ENCODE measurements around the gene KLHL10. TPM values are rescaled to one million over a fixed set of nuclear protein-coding genes. Genes with fewer than 3 reads are reported as not detected.

Gene KLHL10
- total RNA-seq, 2 experiments from 2014 or later: not detected

DNA sequence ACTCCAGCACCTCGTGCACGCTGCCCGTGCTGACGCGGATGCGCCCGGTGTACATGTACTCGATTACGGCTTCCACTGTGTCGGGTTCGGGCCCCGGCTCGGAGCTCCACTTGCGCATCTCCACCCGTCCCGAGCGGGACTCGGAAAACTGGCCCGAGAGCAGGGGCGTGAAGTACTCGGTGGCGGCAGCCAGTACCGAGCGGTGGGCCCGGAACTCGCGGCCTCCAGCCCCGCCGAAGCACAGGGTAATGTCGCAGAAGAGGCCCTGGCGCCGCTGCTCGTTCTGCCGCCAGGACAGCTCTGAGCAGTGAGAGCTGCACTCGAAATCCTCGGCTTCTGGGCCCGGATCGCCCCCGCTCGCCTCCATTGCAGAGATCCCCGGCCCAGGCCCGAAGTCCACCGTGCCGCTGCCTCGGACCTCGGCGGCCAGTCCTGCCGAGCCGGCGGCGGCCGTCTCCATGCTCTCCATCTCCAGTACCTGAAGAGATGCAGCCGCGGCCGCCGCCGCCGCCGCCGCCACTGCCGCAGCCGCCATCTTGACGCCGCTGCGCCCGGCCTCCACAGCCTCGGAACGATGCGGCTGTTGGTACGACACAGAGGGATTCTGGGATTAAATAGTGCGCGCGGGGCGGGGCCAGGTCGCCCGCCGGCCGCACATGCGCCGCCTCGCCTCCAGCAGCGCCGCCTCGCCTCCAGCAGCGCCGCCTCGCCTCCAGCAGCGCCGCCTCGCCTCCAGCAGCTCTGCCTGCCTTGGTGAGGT, 27.4 kb downstream of the KLHL10 start, which contains the start of gene KLHL11:
TSS of gene KLHL11 (minus strand) at position 588 of the 760 bp plus-strand sequence. CDS start at position 535, 53 bp downstream.
- peak within 1 kb of the TSS; percentile 79 to 87 for H3K27ac ChIP-seq (ENCODE audit: low read depth in 1 of 2, low read length in 2 of 2)
- Mint-ChIP-seq H3K9me3 (no peaks in the 10 kb centered on the region), H3K36me3 (ENCODE audit: low read depth) (peaks cover 27% of the 10 kb centered on the region), H3K4me1 (ENCODE audit: low read depth) (peaks cover 20% of the 10 kb centered on the region), H3K27me3 (no peaks in the 10 kb centered on the region), H3K27ac (no peak within 1 kb of the TSS), H3K4me3 (no peak within 1 kb of the TSS)
- POLR2A ChIA-PET: interaction anchor here (0.6 to 3.8 kb wide), 16 partner anchors 9 to 464 kb away, joined by 3 to 20 read pairs (median 4); partner anchors contain the start of genes ACLY, EIF1, NT5C3B and ODAD4
- CTCF ChIA-PET: interaction anchor here (1.0 to 3.0 kb wide), 3 partner anchors 54 to 202 kb away, joined by 3 to 15 read pairs (median 5); partner anchors contain the start of genes CNP and P3H4
- peaks cover 46% of the 10 kb centered on the region for H3K4me1 ChIP-seq (ENCODE audit: insufficient read depth, low read length)
- peak; percentile 79 to 95 (median 84) for DNase-seq
- H3K4me3 ChIP-seq (ENCODE audit: low read length): peak within 1 kb of the TSS; percentile 95
- intact Hi-C loops (cut with DNase I, micrococcal nuclease): loop anchor here in 1 of 2 experiments (5.0 kb wide), 2 partner anchors 52 to 102 kb away; partner anchors contain the start of genes ACLY and CNP
- no peaks in the 10 kb centered on the region for H3K9me3 ChIP-seq (ENCODE audit: control insufficient read depth in 1 of 2, insufficient read depth in 1 of 2, low read length in 2 of 2)
- peaks cover 18% of the 10 kb centered on the region for H3K36me3 ChIP-seq (ENCODE audit: insufficient read depth, low read length)
- TF ChIP-seq, protein P1, sequence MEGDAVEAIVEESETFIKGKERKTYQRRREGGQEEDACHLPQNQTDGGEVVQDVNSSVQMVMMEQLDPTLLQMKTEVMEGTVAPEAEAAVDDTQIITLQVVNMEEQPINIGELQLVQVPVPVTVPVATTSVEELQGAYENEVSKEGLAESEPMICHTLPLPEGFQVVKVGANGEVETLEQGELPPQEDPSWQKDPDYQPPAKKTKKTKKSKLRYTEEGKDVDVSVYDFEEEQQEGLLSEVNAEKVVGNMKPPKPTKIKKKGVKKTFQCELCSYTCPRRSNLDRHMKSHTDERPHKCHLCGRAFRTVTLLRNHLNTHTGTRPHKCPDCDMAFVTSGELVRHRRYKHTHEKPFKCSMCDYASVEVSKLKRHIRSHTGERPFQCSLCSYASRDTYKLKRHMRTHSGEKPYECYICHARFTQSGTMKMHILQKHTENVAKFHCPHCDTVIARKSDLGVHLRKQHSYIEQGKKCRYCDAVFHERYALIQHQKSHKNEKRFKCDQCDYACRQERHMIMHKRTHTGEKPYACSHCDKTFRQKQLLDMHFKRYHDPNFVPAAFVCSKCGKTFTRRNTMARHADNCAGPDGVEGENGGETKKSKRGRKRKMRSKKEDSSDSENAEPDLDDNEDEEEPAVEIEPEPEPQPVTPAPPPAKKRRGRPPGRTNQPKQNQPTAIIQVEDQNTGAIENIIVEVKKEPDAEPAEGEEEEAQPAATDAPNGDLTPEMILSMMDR (IDR thresholded peaks at IDR 0.05): no peak
- no peaks in the 10 kb centered on the region for H3K27me3 ChIP-seq (ENCODE audit: control insufficient read depth in 1 of 2, insufficient read depth in 2 of 2, low read length in 2 of 2)
- peak; percentile 88 for ATAC-seq (ENCODE audit: poor library complexity)

DNA sequence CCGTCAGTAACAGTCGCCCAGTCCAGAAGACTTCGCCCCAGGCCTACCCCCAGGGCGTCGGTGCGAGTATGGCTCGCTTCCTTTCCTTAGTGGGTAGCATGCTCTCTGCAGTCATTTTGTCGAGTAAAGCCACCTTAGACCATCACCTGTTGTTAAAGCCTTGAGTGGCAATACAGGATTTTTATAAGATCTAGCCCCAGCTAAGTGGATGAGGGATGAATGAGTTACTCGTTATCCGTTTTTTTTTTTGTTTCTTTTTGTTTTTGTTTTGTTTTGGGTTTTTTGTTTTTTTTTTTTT, 27.9 kb downstream of the KLHL10 start:
- peaks cover 23% of the 10 kb centered on the region for H3K36me3 ChIP-seq (ENCODE audit: insufficient read depth, low read length)
- H3K27ac Mint-ChIP-seq: no peak overlapping the region
- peaks cover 15% of the 10 kb centered on the region for H3K4me1 Mint-ChIP-seq (ENCODE audit: low read depth)
- peaks cover 32% of the 10 kb centered on the region for H3K36me3 Mint-ChIP-seq (ENCODE audit: low read depth)
- intact Hi-C loops (cut with DNase I, micrococcal nuclease): loop anchor here in 1 of 2 experiments (5.0 kb wide), 2 partner anchors 52 to 102 kb away; partner anchors contain the start of genes ACLY and CNP
- H3K4me3 Mint-ChIP-seq: no peak overlapping the region
- ATAC-seq (ENCODE audit: poor library complexity) (peak; percentile 5), DNase-seq (no peak)
- TF ChIP-seq, protein P1 (IDR thresholded peaks at IDR 0.05): no peak
- ChIA-PET POLR2A (interaction anchor here (0.6 to 3.8 kb wide), 10 partner anchors 8 to 463 kb away, joined by 3 to 20 read pairs (median 7); partner anchors contain the start of genes ACLY, EIF1, NT5C3B and ODAD4), CTCF (interaction anchor here (1.0 to 3.0 kb wide), 3 partner anchors 54 to 203 kb away, joined by 3 to 15 read pairs (median 5); partner anchors contain the start of genes CNP and P3H4)
- H3K27me3 ChIP-seq (ENCODE audit: control insufficient read depth in 1 of 2, insufficient read depth in 2 of 2, low read length in 2 of 2): no peaks in the 10 kb centered on the region
- no peaks in the 10 kb centered on the region for H3K9me3 Mint-ChIP-seq
- no peaks in the 10 kb centered on the region for H3K9me3 ChIP-seq (ENCODE audit: control insufficient read depth in 1 of 2, insufficient read depth in 1 of 2, low read length in 2 of 2)
- no peaks in the 10 kb centered on the region for H3K27me3 Mint-ChIP-seq
- H3K4me3 ChIP-seq (ENCODE audit: low read length): peak overlapping the region; percentile 47
- peaks cover 42% of the 10 kb centered on the region for H3K4me1 ChIP-seq (ENCODE audit: insufficient read depth, low read length)
- no peak overlapping the region for H3K27ac ChIP-seq (ENCODE audit: low read depth in 1 of 2, low read length in 2 of 2)

DNA sequence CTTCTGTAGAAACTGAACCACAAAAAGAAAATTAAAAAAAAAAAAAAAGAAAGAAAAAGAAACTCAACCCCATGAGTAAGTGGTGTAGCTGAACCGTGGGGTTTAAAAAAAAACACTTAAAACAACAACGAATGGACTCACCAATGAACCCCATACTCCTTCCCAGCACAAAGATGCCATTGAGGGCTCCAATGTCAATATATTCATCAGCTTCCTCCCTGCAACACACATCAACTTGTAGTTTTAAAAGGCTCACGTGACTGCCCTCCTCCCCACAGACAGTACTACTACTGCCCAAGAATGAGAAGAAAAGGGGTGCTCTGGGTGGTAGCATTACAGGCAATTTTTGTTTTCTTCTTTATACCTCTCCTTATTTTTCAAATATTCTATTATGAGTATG, 30.9 kb downstream of the KLHL10 start:
- ATAC-seq (ENCODE audit: poor library complexity) (no peak), DNase-seq (no peak)
- Mint-ChIP-seq H3K4me3 (no peak overlapping the region), H3K27me3 (no peaks in the 10 kb centered on the region), H3K4me1 (ENCODE audit: low read depth) (no peaks in the 10 kb centered on the region), H3K9me3 (no peaks in the 10 kb centered on the region), H3K27ac (peak overlapping the region; percentile 7), H3K36me3 (ENCODE audit: low read depth) (peaks cover 62% of the 10 kb centered on the region)
- POLR2A ChIA-PET: no interaction called here
- Histone ChIP-seq H3K9me3 (ENCODE audit: control insufficient read depth in 1 of 2, insufficient read depth in 1 of 2, low read length in 2 of 2) (no peaks in the 10 kb centered on the region), H3K27me3 (ENCODE audit: control insufficient read depth in 1 of 2, insufficient read depth in 2 of 2, low read length in 2 of 2) (no peaks in the 10 kb centered on the region), H3K36me3 (ENCODE audit: insufficient read depth, low read length) (peaks cover 50% of the 10 kb centered on the region), H3K4me3 (ENCODE audit: low read length) (no peak overlapping the region), H3K27ac (ENCODE audit: low read depth in 1 of 2, low read length in 2 of 2) (peak overlapping the region in 1 of 2 donors; percentile 16), H3K4me1 (ENCODE audit: insufficient read depth, low read length) (peaks cover 14% of the 10 kb centered on the region)
- CTCF ChIA-PET: no interaction called here
- TF ChIP-seq, protein P1 (IDR thresholded peaks at IDR 0.05): no peak
- intact Hi-C loops (cut with DNase I, micrococcal nuclease): loop anchor here in 1 of 2 experiments (5.0 kb wide), 2 partner anchors 49 to 99 kb away; partner anchors contain the start of genes ACLY and CNP

All from CD4-positive, alpha-beta T cell (primary cell).